Measurements from ENCODE around the gene LILRB1.
"Not testable (repeated sequence)": the region's sequence is repeated elsewhere in the genome, so short reads cannot be mapped to it uniquely, and the experiment has no call there.

DNA sequence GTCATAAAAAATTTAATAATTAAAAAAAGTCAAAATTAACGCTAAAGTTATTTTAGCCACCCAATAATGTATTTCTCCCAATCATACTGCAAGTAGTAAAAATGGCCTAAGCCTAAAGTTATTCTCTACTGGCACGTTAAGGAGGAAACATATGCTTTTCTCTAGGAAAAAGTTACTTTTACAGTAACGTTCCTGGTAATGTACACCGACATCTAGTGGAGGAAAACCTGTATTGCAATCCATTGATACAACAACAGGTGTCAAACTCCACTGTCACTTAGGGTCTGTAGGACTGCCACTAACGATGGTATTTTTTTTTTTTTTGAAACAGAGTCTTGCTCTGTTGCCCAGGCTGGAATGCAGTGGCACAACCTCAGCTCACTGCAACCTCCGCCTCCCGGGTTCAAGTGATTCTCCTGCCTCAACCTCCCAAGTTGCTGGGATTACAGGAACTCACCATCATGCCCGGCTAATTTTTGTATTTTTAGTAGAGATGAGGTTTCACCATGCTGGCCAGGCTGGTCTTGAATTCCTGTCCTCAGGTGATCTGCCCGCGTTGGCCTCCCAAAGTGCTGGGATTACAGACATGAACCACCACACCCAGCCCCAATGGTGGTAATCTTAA, 46.0 kb downstream of the LILRB1 start:
- not testable (repeated sequence) for TF ChIP-seq POLR2A, TAF1, POLR2AphosphoS5 (IDR thresholded peaks at IDR 0.05; ENCODE audit: low read depth, low read length)
